Omental fat pad (tissue), 4 donors: Measurements from ENCODE around the gene MRRF. TPM values are rescaled to one million over a fixed set of nuclear protein-coding genes. Genes with fewer than 3 reads are reported as not detected.

Experiments
- ATAC-seq: fragments of 150-250 bp; one replicate; pipeline ENCODE4 v1.9.1; 2016; ENCODE audit warnings: mild to moderate bottlenecking, moderate library complexity; ENCODE audit not compliant: low FRiP score
- DNase-seq: peaks from one replicate; pipeline ENCODE4 v3.0.0-alpha.2; 2019; ENCODE audit warnings: low spot score
- total RNA-seq, 4 donors: library from RNA; depleted of rRNA; stranded (reverse); fragments of >200 nt; gene quantifications; one replicate each; pipeline ENCODE4 v1.1.0, GENCODE V29; 2016
- TF ChIP-seq, protein P1 (sequence below), 3 donors: fragments of 450-650 bp; IDR thresholded peaks; one replicate each; pipeline ENCODE4 v1.5.1; 2016 to 2017; ENCODE audit warnings: antibody characterized with exemption in 3 of 3, mild to moderate bottlenecking in 3 of 3, moderate library complexity in 2 of 3

The MRRF gene
- total RNA-seq, 4 donors from 2014 or later, result 31.2 to 44.6 (median 38.1) TPM

- TF ChIP-seq, protein P1, sequence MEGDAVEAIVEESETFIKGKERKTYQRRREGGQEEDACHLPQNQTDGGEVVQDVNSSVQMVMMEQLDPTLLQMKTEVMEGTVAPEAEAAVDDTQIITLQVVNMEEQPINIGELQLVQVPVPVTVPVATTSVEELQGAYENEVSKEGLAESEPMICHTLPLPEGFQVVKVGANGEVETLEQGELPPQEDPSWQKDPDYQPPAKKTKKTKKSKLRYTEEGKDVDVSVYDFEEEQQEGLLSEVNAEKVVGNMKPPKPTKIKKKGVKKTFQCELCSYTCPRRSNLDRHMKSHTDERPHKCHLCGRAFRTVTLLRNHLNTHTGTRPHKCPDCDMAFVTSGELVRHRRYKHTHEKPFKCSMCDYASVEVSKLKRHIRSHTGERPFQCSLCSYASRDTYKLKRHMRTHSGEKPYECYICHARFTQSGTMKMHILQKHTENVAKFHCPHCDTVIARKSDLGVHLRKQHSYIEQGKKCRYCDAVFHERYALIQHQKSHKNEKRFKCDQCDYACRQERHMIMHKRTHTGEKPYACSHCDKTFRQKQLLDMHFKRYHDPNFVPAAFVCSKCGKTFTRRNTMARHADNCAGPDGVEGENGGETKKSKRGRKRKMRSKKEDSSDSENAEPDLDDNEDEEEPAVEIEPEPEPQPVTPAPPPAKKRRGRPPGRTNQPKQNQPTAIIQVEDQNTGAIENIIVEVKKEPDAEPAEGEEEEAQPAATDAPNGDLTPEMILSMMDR (IDR thresholded peaks at IDR 0.05), result no peak
- no peak for ATAC-seq
- peak; percentile 3 for DNase-seq
These were observed 73.9 kb downstream of the MRRF start for GRCh38 chr9:122338536-122338935.

DNA sequence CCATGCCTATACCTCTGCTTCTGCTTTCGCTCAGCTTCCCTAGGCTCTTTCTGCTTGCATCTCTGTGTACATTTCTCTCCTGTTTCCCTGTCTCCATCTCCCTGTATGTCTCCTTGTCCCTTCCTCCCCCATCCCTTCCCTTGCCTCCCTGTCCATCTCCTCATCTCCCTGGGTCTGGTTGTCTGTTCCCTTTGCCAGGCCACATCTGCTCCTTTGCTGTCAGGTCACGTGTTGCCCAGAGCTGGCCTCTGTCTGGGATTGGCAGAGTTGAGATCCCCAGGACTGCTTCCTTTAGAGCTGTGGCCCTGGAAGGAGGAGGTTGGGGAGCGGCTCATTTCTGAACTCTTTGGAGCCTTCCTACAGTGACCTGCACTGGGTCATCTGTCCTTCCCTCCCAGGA, 74.3 kb downstream of the MRRF start:
- TF ChIP-seq, protein P1 (IDR thresholded peaks at IDR 0.05), result no peak
- DNase-seq (peak; percentile 3), ATAC-seq (no peak)

DNA sequence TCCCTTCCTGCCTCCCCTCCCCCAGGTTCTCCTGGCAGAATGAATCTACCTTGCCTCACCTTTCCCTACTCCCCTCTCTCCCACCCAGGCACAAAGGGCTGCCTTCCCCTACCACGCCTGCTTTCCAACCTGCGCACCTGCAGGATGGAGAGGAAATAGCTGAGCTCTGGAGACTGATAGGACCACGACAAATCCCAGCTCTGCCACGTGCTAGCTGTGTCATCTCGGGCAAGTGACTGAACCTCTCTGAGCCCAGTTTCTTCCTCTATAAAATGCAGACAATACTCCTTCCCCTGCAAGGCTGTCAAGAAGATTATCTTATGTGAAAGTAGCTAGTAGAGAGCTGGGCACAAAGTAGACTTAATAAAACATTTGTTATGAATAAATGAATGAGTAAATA, 74.9 kb downstream of the MRRF start:
- TF ChIP-seq, protein P1 (IDR thresholded peaks at IDR 0.05), result no peak
- DNase-seq (no peak), ATAC-seq (no peak)

DNA sequence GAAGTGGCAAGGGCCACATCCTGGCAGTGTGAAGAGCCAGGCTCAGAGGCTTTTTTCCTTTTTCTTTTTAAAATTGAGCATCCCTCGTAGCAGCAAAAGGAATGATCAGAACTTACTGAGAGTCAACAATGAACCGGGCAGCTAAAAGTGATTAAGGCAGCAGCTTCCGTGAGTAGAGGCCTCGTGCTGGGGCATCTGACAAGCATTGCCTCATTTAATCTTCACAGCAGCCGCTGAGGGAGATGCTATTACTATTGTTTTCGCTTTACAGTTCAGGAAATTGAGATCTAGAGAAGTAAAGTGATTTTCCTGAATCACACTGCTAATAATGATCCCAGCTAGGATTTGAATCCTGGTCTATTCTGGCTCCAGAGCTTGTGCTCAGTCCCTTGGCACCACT, 75.5 kb downstream of the MRRF start:
- DNase-seq (no peak), ATAC-seq (no peak)
- TF ChIP-seq, protein P1 (IDR thresholded peaks at IDR 0.05), result no peak

DNA sequence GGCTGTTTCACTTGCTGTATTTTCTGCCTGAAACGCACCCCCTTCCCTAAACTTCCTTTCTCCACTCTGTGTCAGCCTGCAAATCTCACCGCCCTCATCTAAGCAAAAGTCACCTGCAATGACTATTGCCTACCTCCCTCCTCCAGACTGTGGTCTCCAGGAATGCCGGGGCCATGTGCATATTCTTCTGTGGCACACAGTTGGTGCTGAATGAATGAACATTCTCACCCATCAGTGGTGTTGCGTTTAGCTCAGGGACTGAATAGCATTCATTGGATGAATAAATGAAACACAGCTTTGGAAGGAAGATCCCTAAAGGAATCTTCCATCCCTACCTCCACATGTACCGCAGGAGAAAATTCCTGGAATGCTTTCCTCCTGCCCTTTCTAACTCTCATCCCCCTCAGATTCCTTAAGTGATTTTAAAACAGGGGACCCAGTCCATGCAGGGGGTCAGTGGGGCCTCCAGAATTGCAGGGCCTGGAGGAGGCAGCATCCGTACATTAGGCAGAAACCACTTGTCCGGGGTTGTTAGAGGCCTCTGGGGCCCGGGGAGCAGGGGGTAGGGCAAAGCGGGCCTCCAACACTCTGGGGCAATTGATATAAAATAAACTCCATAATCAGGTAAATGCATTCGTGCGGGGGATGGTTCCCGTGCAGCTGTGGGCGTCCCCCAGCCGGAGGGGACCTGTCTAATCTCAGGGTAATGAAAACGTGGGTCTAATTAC, 77.8 kb downstream of the MRRF start:
- TF ChIP-seq, protein P1 (IDR thresholded peaks at IDR 0.05), result no peak
- no peak for ATAC-seq

DNA sequence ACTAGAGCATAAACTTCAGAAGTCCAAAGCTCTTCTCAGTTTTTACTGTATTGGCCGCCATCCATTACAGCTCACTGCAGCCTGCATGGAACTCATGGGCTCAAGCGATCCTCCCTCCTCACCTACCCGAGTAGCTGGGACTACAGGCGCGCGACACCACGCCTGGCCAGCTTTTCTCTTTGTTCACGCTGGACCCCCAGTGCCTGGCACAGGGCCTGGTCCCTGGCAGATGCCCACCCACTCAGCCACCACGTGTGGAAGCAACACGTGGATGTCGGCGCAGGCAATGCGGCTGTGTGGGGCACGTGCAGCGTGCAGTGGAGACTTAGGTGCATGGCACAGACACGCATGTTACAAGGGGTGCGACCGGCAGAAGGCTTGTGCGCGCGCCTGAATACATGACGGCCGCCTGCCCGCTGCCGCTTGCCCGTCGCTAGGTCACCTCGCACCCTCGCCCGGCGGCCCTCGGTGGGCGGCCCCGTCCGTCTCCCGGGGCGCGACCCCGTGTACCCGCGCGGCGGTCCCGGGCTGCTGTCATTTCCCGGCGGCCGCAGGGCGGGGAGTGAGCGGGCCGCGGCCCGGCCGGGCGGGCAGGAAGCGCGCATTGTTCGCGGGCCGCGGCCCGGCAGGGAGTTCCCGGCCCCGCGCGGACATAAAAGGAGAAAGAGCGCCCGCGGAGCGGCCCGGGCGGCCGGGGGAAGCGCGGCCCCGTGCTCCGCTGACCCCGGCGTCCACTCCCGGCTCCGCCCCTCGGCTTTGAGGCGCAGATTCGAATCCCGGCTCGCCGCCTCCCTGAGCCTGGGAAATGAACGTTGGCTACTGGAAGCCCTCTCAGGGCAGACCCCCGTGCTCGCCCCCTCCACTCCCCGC, 82.0 kb downstream of the MRRF start:
- ATAC-seq (peak; percentile 58), DNase-seq (no peak)
- TF ChIP-seq, protein P1 (IDR thresholded peaks at IDR 0.05), result no peak

More for the DNA sequence above, 77.8 kb downstream of the MRRF start:
- no peak for DNase-seq
